Measurements from ENCODE around the gene NETO1. TPM values are rescaled to one million over a fixed set of nuclear protein-coding genes. Genes with fewer than 3 reads are reported as not detected.

NETO1 gene
- total RNA-seq, 4 donors from 2014 or later: 0.48 to 7.1 (median 0.92) TPM

DNA sequence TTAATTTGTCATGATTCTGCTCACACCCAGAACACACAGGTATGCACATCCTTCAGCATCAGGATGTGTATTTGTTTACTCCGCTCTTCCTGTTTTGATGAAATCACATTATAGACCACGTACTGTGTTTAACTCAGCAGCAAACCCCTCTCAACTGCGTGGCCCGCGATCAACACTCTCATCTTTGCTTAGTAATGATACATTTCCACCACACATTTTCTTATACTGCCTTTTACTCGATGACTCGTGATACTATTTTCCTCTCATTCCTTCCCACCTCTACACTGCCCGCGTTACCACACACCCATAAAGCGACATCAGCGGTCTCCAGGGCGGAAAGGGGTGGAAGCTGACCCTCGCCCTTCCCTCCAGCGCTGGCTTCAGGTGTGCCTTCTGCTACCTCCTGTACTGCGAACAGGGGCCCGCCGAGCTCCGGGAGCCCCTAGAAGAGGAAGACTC, 1.3 kb downstream of the NETO1 start:
- TF ChIP-seq, protein P1, sequence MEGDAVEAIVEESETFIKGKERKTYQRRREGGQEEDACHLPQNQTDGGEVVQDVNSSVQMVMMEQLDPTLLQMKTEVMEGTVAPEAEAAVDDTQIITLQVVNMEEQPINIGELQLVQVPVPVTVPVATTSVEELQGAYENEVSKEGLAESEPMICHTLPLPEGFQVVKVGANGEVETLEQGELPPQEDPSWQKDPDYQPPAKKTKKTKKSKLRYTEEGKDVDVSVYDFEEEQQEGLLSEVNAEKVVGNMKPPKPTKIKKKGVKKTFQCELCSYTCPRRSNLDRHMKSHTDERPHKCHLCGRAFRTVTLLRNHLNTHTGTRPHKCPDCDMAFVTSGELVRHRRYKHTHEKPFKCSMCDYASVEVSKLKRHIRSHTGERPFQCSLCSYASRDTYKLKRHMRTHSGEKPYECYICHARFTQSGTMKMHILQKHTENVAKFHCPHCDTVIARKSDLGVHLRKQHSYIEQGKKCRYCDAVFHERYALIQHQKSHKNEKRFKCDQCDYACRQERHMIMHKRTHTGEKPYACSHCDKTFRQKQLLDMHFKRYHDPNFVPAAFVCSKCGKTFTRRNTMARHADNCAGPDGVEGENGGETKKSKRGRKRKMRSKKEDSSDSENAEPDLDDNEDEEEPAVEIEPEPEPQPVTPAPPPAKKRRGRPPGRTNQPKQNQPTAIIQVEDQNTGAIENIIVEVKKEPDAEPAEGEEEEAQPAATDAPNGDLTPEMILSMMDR (IDR thresholded peaks at IDR 0.05): no peak
- DNase-seq (ENCODE audit: low spot score): no peak

DNA sequence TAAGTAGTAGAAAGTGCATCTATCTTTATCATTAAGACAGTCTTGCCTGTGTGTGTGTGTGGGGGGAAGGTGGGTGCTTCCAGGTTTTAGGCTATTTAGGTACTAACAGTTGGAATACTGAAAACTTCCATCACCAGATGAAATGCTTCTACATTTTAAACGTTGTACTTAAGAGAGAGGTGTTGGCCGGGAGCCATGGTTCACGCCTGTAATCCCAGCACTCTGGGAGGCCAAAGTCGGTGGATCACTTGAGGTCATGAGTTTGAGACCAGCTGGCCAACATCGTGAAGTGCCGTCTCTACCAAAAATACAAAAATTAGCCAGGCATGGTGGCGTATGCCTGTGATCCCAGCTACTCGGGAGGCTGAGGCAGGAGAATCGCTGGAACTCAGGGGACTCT, 4.0 kb downstream of the NETO1 start:
- TF ChIP-seq, protein P1 (IDR thresholded peaks at IDR 0.05): no peak
- ATAC-seq (ENCODE audit: low FRiP score) (no peak), DNase-seq (ENCODE audit: low spot score) (no peak)

More for the DNA sequence above, 1.3 kb downstream of the NETO1 start:
- no peak for ATAC-seq (ENCODE audit: low FRiP score)

DNA sequence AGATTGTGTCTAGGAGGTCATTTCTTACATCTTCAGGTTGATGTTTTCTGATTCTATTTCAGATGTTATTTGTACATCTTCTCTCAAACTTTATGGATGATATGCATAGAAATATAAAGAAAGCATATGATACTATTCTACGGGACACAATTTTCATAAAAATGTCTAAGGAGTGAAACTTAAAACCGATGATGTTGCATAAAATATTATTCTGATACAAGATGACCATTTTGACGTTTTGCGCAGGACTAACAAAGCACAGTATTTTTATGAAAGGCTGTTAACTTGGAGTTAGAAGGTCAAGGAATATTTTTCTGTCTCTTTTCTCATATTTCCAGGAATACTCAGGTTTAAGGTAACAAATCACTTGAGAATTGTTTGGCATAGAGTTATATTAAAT, 8.7 kb downstream of the NETO1 start:
- ATAC-seq (ENCODE audit: low FRiP score) (no peak), DNase-seq (ENCODE audit: low spot score) (no peak)
- TF ChIP-seq, protein P1 (IDR thresholded peaks at IDR 0.05): no peak

DNA sequence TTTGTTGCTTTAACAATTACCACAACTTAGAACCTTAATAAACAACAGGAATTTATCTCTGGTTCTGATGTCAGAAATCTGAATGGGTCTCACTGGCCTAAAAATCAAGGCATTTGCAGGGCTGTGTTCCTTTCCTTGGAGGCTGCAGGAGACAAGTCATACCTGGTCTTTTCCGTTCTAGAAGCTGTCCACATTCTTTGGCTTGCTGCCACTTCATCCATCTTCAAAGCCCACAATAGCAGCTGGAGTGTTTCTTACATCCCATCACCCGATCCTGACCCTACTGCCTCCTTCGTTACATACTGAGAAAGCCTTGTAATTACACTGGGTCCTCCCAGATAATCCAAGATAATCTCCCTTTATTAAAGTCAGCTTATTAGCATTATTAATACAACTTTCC, 18.1 kb downstream of the NETO1 start:
- TF ChIP-seq, protein P1 (IDR thresholded peaks at IDR 0.05): no peak
- DNase-seq (ENCODE audit: low spot score) (no peak), ATAC-seq (ENCODE audit: low FRiP score) (no peak)

DNA sequence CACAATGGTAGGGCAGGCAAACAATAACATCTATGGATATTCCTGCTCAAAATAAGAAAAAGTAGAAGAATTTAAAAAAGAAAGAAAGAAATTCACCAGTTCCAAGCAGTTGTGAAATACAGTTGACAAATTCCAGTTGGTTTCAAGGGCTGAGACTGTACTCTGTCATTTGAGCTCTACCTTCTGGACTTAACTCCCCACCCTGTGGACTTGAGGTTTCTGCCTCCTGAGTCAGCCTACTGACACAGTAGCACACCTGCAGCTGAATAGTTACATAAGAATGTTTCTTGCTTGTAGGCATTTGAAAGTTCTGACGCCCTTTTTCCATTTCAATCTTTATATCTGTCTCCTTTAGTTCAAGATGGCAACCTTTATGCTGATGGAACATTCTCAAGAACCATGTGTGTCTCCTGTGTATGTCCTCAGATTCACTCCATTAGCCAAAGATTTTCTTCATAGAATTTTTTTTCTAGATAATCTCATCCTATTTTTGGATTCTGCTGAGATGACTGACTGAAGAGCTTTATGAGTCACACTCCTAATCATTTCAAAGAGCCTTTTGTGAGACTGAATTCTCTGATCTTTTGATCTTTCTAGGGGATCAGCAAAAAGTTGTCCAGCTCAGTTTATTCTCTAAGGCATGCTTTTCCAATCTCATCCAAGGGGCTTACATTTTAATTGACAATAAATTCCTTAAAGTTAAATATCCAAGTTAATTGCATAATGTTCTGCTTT, 19.1 kb downstream of the NETO1 start:
- TF ChIP-seq, protein P1 (IDR thresholded peaks at IDR 0.05): no peak
- DNase-seq (ENCODE audit: low spot score) (no peak), ATAC-seq (ENCODE audit: low FRiP score) (no peak)

DNA sequence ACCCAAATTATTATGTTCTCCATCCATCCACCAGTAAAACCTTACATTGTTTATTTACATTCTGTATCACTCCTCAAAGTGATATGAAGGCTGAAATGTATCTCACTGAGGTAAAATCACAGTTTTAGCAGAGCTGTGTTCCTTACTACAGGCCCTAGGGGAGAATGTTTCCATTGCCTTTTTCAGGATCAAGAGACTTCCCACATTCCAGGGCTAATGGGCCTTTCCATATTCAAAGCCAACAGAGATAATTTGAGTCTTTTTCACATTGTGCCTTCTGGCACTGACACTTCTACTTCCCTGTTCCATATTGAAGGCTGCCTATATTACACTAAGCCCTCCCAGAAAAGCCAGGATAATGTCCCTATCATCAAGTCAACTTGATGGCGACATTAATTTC, 20.0 kb downstream of the NETO1 start:
- DNase-seq (ENCODE audit: low spot score): no peak
- TF ChIP-seq, protein P1 (IDR thresholded peaks at IDR 0.05): no peak
- ATAC-seq (ENCODE audit: low FRiP score): no peak

All from omental fat pad (tissue), 4 donors.